SKM-1 (cell line): ENCODE measurements around the gene HOXD12.

Source experiments
- DNase-seq: peaks from one replicate; lab custom pipeline; 2025; ENCODE audit not compliant: unreplicated experiment; lab: John Stamatoyannopoulos, UW

The HOXD12 gene

DNA sequence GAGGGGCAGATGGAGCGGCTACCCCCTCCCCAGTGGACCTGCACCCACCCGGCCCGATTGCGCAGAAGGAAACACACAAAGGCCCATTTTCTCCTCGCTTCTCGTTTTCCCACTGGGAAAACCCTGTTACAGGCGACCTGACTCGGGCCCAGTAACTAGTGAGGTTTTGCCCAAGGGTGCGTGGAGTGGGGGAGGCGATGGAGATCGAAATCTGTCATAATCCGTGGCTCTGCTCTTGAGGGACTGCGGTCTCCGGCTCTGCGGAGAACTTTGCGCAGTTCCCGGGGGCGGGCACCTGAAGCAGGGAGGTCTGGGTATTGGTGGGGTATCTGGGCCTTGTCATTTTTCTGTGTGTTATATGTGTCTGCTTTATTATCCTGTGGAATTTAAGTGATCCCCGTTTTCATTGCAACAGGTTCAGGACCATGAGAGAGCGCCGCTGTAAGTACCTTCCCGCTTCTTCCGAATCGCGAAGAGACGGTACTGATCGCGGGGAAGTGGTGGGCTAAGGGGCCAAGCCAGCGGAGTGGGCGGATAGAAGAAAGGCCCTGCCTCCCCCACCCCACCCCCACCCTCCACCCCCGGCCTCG is 47.7 kb downstream of the HOXD12 start:
- DNase-seq: no peak

DNA sequence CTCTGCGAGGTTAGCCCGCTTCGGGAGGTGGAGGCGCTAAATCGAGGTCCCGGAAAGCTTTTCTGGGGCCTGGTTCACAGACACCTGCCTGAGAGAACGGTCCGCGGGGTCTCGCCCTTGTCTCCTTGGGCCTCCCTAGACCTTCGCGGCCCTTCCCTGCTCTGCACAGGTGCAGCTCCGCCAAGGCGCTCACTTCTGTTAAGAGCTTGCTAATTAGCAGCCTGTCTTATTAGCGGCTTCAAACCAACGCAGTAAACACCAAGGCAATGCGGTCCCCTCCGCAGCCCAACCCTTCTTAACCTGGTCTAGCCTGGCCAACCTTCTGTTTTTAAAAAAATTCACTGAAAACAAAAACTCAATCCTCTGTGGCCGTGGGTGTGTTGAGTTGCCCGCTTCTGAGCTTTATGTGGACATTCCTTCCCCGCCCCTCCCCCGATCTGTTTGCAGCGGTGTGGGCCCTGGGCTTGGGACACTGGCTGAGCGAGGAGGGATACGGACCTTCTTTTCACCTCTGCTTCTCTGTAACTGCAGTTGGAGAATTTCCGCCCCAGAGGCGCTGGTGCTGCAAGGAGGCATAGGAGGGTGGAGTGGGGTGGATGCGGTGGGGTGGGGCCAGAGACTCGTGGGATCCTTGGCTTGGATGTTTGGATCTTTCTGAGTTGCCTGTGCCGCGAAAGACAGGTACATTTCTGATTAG is 48.4 kb downstream of the HOXD12 start:
- DNase-seq: no peak

DNA sequence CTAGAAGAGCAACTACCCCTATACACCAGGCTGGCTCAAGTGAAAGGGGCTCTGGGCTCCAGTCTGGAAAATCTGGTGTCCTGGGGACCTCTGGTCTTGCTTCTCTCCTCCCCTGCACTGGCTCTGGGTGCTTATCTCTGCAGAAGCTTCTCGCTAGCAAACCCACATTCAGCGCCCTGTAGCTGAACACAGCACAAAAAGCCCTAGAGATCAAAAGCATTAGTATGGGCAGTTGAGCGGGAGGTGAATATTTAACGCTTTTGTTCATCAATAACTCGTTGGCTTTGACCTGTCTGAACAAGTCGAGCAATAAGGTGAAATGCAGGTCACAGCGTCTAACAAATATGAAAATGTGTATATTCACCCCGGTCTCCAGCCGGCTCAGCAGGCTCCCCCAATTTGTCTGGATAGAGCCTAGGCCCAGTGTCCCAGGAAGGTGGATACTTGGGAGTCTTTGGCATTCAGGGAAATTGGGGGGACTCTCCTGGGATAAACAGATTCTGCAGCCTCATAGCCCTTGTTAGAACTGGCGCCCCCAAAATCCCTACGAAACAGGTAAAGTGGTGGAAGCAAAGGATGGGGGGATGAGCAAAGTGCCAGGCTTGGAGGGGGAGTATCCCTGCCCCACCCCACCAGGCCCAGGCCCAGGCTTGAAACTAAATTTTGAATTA is 49.3 kb downstream of the HOXD12 start:
- DNase-seq: no peak

DNA sequence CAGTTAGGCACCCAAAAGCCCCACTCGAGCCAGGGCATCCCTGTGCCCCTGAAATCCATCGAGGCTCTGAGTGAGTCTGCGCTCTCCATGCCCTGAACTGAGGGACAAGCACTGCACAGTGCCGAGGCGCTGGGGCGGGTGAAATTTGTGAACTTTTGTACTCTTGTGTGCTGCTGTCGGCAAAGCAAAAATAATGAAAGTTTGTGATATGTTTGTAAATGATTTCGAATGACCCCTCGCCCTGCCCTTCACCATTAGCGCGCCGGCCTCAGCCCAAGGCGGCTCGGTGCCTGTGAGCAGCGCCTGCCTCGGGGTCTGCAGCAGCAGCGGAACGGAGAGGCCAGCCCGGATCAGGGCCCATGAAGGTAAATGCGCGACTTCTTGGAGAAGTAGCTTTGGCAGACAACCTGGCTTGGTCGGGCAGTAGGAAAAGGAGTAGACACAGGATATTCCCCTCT is 49.9 kb downstream of the HOXD12 start:
- no peak for DNase-seq

DNA sequence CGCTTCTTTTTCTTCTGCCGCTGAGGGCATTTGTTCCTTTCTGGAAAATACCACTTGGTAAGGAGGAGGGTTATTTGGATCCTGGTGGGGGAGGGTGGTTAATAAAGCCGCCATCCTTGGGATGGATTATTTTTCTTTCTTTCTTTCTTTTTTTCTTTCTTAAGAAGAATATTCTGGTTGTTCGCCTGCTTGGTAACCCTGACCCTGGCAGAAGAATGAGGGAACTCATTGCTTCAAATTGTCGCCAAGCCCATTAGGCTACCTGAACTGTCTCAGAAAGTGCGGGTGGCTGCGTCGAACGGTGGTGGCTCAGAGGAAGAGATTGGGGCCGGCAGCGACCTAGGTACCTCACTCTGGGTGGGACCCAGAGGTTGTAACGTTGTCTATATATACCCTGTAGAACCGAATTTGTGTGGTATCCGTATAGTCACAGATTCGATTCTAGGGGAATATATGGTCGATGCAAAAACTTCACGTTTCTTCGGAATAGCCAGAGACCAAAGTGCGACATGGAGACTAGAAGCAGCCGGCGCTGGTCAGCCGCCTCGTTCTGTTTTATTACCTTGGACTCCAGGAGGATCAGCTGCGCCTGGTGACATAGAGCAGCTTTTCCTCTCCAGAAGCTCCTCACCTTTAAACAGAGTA is 50.5 kb downstream of the HOXD12 start:
- no peak for DNase-seq

DNA sequence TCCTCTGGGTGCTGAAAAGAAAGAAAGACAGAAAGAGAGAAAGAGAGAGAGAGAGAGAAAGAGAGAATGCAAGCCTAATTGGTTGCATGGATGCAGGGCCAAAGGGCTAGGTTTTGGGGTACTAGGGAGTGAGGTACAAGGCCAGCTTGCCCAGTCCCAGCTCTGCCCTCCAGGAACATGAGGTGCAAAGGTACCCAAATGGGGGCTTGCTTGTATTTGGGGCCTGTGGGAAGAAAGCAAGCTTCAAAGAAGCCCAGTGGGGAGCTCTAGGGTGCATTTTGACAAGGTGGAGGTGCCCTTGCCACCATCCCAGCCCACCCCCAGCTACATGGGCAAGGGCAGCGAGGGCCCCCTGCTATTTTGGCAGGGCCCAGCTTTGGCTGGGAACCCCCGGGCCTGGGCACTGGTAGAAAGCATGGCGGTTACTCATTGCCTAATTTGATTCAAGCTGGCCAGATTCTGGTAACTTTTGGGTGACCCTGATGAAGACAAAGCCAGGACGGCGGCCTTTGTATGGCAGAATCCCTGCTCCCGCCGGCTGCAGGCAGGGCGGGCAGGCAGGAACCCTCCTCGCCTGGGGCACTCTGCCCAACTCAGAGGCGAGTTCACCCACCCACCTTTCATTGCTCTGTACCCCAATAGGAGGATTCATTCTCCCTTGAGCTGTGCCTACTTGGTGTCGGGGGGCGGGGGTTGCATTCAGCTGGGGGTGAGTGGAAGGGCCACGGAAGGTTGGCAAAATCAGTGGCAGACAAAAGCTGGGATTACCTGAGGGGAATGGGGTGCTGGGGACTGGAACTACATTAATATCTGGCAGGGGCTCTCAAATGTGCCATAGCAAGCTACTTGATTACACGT is 51.2 kb downstream of the HOXD12 start:
- DNase-seq: no peak

DNA sequence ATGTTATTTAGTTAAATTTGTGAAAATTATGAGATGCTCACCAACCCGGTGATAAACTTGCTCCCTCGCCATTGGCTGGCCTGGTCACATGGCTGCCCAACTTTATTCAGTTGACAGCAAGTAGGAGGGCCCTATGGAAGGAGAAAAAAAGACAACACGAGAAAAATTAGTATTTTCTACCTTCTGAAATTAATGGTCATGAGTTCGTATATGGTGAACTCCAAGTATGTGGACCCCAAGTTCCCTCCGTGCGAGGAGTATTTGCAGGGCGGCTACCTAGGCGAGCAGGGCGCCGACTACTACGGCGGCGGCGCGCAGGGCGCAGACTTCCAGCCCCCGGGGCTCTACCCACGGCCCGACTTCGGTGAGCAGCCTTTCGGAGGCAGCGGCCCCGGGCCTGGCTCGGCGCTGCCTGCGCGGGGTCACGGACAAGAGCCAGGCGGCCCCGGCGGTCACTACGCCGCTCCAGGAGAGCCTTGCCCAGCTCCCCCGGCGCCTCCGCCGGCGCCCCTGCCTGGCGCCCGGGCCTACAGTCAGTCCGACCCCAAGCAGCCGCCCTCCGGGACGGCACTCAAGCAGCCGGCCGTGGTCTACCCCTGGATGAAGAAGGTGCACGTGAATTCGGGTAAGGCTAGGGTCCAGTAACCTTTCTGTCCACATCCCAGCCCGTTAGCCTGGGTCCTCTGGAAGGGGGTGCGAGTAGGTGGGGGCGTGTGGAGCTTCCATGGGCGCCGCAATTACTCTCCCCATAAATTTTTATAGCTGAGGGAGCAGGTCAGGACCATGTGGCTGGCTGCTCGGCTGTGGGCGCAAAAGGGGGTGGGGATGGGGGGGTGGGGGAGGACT is 52.1 kb downstream of the HOXD12 start, which contains the start of gene HOXD4:
Gene HOXD4 (plus strand): TSS at position 109 of the 846 bp plus-strand sequence. CDS start 84 bp downstream, at position 193.
- no peak for DNase-seq
